NB4 (cell line): ENCODE results near the gene HMGCLL1.

Experiments
- DNase-seq: peaks from one replicate; pipeline ENCODE4 v3.0.0; 2010; ENCODE audit warnings: low read depth
- H3K4me3 ChIP-seq: one replicate; pipeline ENCODE4 v1.5.1; 2011; ENCODE audit warnings: mild to moderate bottlenecking, low read depth, low read length, moderate library complexity
- CTCF ChIP-seq: IDR thresholded peaks from one replicate; pipeline ENCODE4 v1.5.1; 2012; ENCODE audit warnings: low read depth, low read length
- MAX ChIP-seq: IDR thresholded peaks from 2 replicates; pipeline ENCODE4 v1.6.1; 2011; ENCODE audit warnings: low read depth, low read length
- MYC ChIP-seq: IDR thresholded peaks from 2 replicates; pipeline ENCODE4 v1.6.1; 2011; ENCODE audit warnings: low read depth, low read length
- POLR2A ChIP-seq: IDR thresholded peaks from 2 replicates; pipeline ENCODE4 v1.6.1; 2011; ENCODE audit warnings: mild to moderate bottlenecking; ENCODE audit not compliant: insufficient read length; ENCODE audit errors: extremely low read depth

HMGCLL1 gene

GRCh38 chr6:55492259-55492658 lies 86.7 kb downstream of the HMGCLL1 start:
- no peak overlapping the region for H3K4me3 ChIP-seq
- no peak for TF ChIP-seq MYC
- TF ChIP-seq POLR2A: no peak
- TF ChIP-seq CTCF: no peak
- no peak for TF ChIP-seq MAX
- DNase-seq: no peak

- no peak overlapping the region for H3K4me3 ChIP-seq
- TF ChIP-seq POLR2A (no peak), MYC (no peak), CTCF (no peak), MAX (no peak)
- DNase-seq: no peak
Observed at GRCh38 chr6:55490871-55491270, 88.1 kb downstream of the HMGCLL1 start.

GRCh38 chr6:55474382-55474781 lies 104.6 kb downstream of the HMGCLL1 start:
- H3K4me3 ChIP-seq: no peak overlapping the region
- TF ChIP-seq MAX (no peak), CTCF (no peak), MYC (no peak), POLR2A (no peak)

GRCh38 chr6:55473722-55474121 lies 105.3 kb downstream of the HMGCLL1 start:
- TF ChIP-seq POLR2A (no peak), MAX (no peak), CTCF (no peak), MYC (no peak)
- DNase-seq: no peak
- H3K4me3 ChIP-seq: no peak overlapping the region

More at GRCh38 chr6:55474382-55474781, 104.6 kb downstream of the HMGCLL1 start:
- DNase-seq: no peak

- H3K4me3 ChIP-seq: no peak overlapping the region
- no peak for DNase-seq
- TF ChIP-seq CTCF: no peak
- no peak for TF ChIP-seq POLR2A
- no peak for TF ChIP-seq MAX
Observed at GRCh38 chr6:55469951-55470366, 109.0 kb downstream of the HMGCLL1 start.

GRCh38 chr6:55456016-55456415 lies 123.0 kb downstream of the HMGCLL1 start:
- no peak for TF ChIP-seq CTCF
- TF ChIP-seq MYC: no peak
- no peak for TF ChIP-seq MAX
- TF ChIP-seq POLR2A: no peak
- H3K4me3 ChIP-seq: no peak overlapping the region
- no peak for DNase-seq
